ENCODE data around the gene LIME1. TPM values are rescaled to one million over a fixed set of nuclear protein-coding genes. Genes with fewer than 3 reads are reported as not detected.

The LIME1 gene
- total and polyA plus RNA-seq, 2 experiments from 2014 or later, result 17.4 to 19.2 TPM

DNA sequence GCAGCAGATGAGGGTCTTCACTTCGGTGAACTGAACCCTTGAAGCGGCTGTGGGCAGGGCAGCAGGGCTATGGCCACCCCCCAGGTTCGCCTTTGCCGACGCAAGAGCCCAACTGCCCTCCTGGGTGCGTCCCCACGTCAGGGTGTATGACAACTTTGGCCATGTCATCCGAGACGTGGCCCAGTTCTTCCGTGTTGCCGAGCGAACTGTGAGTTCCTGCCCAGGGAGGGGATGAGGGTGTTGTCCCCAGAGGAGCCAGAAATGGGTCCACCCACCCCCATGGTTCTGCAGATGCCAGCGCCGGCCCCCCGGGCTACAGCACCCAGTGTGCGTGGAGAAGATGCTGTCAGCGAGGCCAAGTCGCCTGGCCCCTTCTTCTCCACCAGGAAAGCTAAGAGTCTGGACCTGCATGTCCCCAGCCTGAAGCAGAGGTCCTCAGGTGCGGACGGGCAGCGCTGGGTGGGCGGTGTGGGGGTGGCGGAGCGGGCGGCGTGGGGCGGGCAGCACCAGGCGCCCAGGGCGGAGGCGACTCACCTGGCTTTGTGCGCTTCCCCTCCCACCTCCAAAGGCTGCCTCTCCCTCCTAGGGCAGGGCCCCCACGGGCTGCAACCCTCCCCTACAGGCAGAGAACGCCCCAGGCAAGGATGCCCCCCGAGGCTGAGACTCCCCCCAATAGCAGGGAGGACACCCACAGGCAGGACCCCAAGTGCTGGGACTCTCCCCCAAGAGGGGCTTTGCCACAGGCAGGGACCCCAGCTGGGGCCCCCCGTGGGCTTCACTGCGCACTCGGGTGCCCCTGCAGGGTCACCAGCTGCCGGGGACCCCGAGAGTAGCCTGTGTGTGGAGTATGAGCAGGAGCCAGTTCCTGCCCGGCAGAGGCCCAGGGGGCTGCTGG is 46.2 kb upstream of the LIME1 start:
- Histone ChIP-seq H3K4me3 (no peak overlapping the region), H3K27ac (no peak overlapping the region), H3K9me3 (ENCODE audit: low read depth) (no peaks in the 10 kb centered on the region), H3K4me1 (ENCODE audit: low read depth) (peaks cover 7% of the 10 kb centered on the region), H3K36me3 (no peaks in the 10 kb centered on the region), H3K27me3 (no peaks in the 10 kb centered on the region)
- TF ChIP-seq, protein P1, sequence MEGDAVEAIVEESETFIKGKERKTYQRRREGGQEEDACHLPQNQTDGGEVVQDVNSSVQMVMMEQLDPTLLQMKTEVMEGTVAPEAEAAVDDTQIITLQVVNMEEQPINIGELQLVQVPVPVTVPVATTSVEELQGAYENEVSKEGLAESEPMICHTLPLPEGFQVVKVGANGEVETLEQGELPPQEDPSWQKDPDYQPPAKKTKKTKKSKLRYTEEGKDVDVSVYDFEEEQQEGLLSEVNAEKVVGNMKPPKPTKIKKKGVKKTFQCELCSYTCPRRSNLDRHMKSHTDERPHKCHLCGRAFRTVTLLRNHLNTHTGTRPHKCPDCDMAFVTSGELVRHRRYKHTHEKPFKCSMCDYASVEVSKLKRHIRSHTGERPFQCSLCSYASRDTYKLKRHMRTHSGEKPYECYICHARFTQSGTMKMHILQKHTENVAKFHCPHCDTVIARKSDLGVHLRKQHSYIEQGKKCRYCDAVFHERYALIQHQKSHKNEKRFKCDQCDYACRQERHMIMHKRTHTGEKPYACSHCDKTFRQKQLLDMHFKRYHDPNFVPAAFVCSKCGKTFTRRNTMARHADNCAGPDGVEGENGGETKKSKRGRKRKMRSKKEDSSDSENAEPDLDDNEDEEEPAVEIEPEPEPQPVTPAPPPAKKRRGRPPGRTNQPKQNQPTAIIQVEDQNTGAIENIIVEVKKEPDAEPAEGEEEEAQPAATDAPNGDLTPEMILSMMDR (IDR thresholded peaks at IDR 0.05; ENCODE audit: low read depth, low read length), result no peak
- DNase-seq (ENCODE audit: low read depth in 1 of 2, low spot score in 1 of 2), result no peak

DNA sequence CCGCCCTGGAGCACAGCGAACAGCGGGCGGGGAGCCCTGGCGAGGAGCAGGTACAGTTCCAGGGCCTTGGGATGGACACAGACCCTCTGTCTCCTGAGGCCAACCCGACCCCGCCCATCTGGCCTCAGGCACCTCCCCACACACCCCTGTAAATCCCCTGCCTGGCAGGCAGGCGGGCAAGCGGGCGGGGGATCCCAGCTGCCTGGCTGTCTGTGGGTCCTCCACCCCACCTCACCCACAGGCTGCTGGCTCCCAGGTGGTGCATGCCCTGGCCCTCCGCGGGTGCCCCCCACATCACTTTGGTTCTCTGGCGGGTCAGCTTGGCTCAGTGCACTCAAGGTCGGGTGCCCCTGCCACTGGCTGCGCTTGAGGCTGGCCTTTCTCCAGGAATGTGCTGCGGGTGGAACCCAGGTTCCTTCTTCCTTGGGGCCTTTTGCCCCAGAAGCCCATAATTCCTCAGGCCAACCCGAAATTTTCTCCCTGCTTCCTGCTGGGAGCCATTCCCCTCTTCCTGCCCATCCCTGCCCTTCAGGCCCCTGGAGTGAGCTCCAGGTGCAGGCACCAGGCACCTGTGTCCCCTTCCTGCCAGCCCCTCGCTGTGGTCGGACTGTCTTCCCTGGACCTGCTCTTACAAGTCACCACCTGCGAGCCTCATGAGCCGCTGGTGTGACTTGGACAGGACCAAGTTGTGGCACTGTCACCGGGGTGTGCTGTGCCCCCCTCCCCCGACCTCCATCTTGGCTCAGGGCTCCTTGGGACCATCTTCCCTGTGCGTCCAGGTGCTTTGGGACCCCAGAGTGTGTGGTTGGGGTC is 45.4 kb upstream of the LIME1 start:
- no peaks in the 10 kb centered on the region for H3K27me3 ChIP-seq
- H3K27ac ChIP-seq, result no peak overlapping the region
- TF ChIP-seq, protein P1 (IDR thresholded peaks at IDR 0.05; ENCODE audit: low read depth, low read length), result no peak
- H3K36me3 ChIP-seq, result no peaks in the 10 kb centered on the region
- no peak for DNase-seq (ENCODE audit: low read depth in 1 of 2, low spot score in 1 of 2)
- H3K9me3 ChIP-seq (ENCODE audit: low read depth), result no peaks in the 10 kb centered on the region
- H3K4me1 ChIP-seq (ENCODE audit: low read depth), result peaks cover 7% of the 10 kb centered on the region
- no peak overlapping the region for H3K4me3 ChIP-seq

DNA sequence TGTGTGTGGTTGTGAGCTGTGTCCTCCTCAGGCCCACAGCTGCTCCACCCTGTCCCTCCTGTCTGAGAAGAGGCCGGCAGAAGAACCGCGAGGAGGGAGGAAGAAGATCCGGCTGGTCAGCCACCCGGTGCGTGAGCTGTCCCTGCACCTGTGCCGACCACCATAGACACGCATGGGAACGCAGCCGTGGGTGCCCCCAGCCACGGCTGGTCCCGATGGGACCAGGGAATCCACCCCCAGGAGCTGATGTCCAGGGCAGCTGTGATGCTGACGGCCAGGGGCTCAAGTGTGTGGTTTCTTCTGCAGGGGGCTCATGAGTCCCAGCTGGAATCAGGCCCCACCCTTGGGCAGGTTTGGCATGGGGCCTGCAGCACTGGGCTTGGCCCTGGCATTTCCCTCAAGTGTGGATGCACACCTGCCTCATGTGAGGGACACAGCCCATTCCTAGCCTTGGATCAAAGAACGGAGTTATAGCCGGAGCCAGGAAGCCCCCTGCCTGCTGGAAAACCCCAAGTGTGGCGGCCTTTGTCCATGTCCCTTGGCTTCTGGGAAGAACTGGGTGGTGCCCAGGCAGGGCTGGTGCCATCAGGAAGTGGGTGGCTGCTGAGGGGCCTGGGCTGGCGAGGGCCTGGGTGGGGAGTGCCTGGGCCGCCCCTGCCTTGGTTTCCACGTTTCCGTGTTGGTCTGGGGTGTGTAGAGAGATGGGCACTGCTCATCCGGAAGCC is 44.6 kb upstream of the LIME1 start:
- DNase-seq (ENCODE audit: low read depth in 1 of 2, low spot score in 1 of 2), result no peak
- Histone ChIP-seq H3K4me1 (ENCODE audit: low read depth) (peaks cover 4% of the 10 kb centered on the region), H3K27me3 (no peaks in the 10 kb centered on the region), H3K4me3 (no peak overlapping the region), H3K36me3 (no peaks in the 10 kb centered on the region), H3K9me3 (ENCODE audit: low read depth) (no peaks in the 10 kb centered on the region), H3K27ac (peak overlapping the region; percentile 43)
- TF ChIP-seq, protein P1 (IDR thresholded peaks at IDR 0.05; ENCODE audit: low read depth, low read length), result no peak

DNA sequence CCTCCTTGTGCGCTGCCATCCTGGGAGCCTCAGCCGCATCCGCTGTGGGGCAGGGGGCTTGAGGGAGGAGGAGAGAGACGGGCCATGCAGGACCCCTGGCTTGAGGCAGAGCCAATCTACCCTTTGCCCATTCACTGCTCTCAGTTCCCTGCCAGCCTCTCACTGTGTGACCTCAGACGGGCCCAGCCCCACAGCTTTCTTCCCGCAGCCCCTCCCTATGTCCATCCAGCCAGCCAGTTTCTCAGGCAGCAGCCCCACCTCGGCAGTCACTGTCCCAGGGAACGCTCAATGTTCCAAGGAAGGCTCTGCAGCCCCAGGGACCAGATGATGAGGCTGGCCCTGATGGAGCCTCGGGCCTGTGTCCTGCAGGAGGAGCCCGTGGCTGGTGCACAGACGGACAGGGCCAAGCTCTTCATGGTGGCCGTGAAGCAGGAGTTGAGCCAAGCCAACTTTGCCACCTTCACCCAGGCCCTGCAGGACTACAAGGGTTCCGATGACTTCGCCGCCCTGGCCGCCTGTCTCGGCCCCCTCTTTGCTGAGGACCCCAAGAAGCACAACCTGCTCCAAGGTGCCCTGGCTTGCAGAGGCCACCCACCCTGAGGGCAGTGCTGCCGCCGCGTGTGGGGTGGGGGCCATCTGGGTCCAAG is 43.9 kb upstream of the LIME1 start:
- DNase-seq (ENCODE audit: low read depth in 1 of 2, low spot score in 1 of 2), result no peak
- no peaks in the 10 kb centered on the region for H3K9me3 ChIP-seq (ENCODE audit: low read depth)
- H3K27me3 ChIP-seq, result no peaks in the 10 kb centered on the region
- no peaks in the 10 kb centered on the region for H3K36me3 ChIP-seq
- peaks cover 6% of the 10 kb centered on the region for H3K4me1 ChIP-seq (ENCODE audit: low read depth)
- peak overlapping the region; percentile 43 for H3K27ac ChIP-seq
- TF ChIP-seq, protein P1 (IDR thresholded peaks at IDR 0.05; ENCODE audit: low read depth, low read length), result no peak
- no peak overlapping the region for H3K4me3 ChIP-seq
